Esophagus muscularis mucosa (tissue), 4 donors: ENCODE results near the gene SLC38A9.

Source experiments
- CTCF ChIP-seq, 3 experiments: fragments of 200-600 bp in 2 of 3; fragments of 450-650 bp in 1 of 3; sonication (generic) in 2 of 3; IDR thresholded peaks; one replicate each; pipeline ENCODE4 v1.5.1; 2017 to 2019; ENCODE audit warnings: antibody characterized with exemption in 3 of 3, mild to moderate bottlenecking in 2 of 3, moderate library complexity in 1 of 3
- EP300 ChIP-seq: sonication (generic); formaldehyde crosslinking; IDR thresholded peaks from one replicate; pipeline ENCODE4 v1.6.1; 2017; ENCODE audit warnings: antibody characterized with exemption
- POLR2AphosphoS5 ChIP-seq, 2 donors: sonication (generic); formaldehyde crosslinking; IDR thresholded peaks; one replicate each; pipeline ENCODE4 v1.6.1; 2017; ENCODE audit warnings: antibody characterized with exemption in 2 of 2

GRCh38 chr5:55750499-55750898 lies 38.4 kb upstream of the SLC38A9 start:
- TF ChIP-seq EP300 (no peak), POLR2AphosphoS5 (IDR thresholded peaks at IDR 0.05) (no peak), CTCF (IDR thresholded peaks at IDR 0.05) (no peak)
